Bronchial epithelial cell (primary cell): Measurements from ENCODE around the gene ZNF365. TPM values are rescaled to one million over a fixed set of nuclear protein-coding genes. Genes with fewer than 3 reads are reported as not detected.

Source experiments
- DNase-seq: peaks from one replicate; pipeline ENCODE4 v3.0.0-alpha.2; 2010; ENCODE audit warnings: low read depth
- FAIRE-seq: peaks from 2 replicates; lab custom pipeline; 2011; peaks lifted over from hg19 to GRCh38; lab: Jason Lieb, UNC
- H3K27me3 ChIP-seq: 2 replicates; pipeline ENCODE4 v1.5.1; 2011; ENCODE audit warnings: low read length; ENCODE audit not compliant: control insufficient read depth, insufficient read depth
- H3K36me3 ChIP-seq: 2 replicates; pipeline ENCODE4 v1.5.1; 2011; ENCODE audit warnings: low read length; ENCODE audit not compliant: control insufficient read depth, insufficient read depth
- H3K4me3 ChIP-seq: 2 replicates; pipeline ENCODE4 v1.5.1; 2011; ENCODE audit warnings: mild to moderate bottlenecking, low read depth, low read length, control low read depth
- CTCF ChIP-seq: IDR thresholded peaks from 2 replicates; pipeline ENCODE4 v1.5.1; 2011; ENCODE audit warnings: mild to moderate bottlenecking, moderate library complexity, low read length, control low read depth, inconsistent platforms; ENCODE audit not compliant: insufficient read depth, severe bottlenecking
- total RNA-seq: library from RNA; depleted of rRNA; stranded (reverse); fragments of >200 nt; gene quantifications from 2 replicates; pipeline ENCODE4 v1.2.1, GENCODE V29; 2014

Gene ZNF365
- total RNA-seq, result 1.3 and 7.2 TPM in 2 replicates

GRCh38 chr10:62373995-62374861, at the start of gene ZNF365:
Gene ZNF365 (plus strand): TSS chr10:62374369. CDS start chr10:62376194, 1,825 bp downstream.
- Histone ChIP-seq H3K36me3 (no peaks in the 10 kb centered on the region), H3K27me3 (no peaks in the 10 kb centered on the region), H3K4me3 (peak within 1 kb of the TSS; percentile 37)
- no peak for TF ChIP-seq CTCF
- peak; percentile 27 for DNase-seq
- FAIRE-seq, result no peak

- FAIRE-seq, result no peak
- Histone ChIP-seq H3K27me3 (no peaks in the 10 kb centered on the region), H3K4me3 (no peak overlapping the region), H3K36me3 (no peaks in the 10 kb centered on the region)
- TF ChIP-seq CTCF, result no peak
- no peak for DNase-seq
Measured at GRCh38 chr10:62326176-62326575, 48.0 kb upstream of the ZNF365 start.

- Histone ChIP-seq H3K27me3 (no peaks in the 10 kb centered on the region), H3K4me3 (no peak overlapping the region), H3K36me3 (no peaks in the 10 kb centered on the region)
- no peak for DNase-seq
- no peak for TF ChIP-seq CTCF
- FAIRE-seq, result no peak
Measured at GRCh38 chr10:62327885-62328284, 46.3 kb upstream of the ZNF365 start.

GRCh38 chr10:62330213-62330612, 44.0 kb upstream of the ZNF365 start:
- H3K27me3 ChIP-seq, result no peaks in the 10 kb centered on the region
- no peak for FAIRE-seq
- H3K36me3 ChIP-seq, result no peaks in the 10 kb centered on the region
- H3K4me3 ChIP-seq, result no peak overlapping the region
- no peak for DNase-seq
- TF ChIP-seq CTCF, result no peak

- no peak for DNase-seq
- no peaks in the 10 kb centered on the region for H3K27me3 ChIP-seq
- H3K36me3 ChIP-seq, result no peaks in the 10 kb centered on the region
- FAIRE-seq, result no peak
- no peak for TF ChIP-seq CTCF
- no peak overlapping the region for H3K4me3 ChIP-seq
Measured at GRCh38 chr10:62332406-62332805, 41.8 kb upstream of the ZNF365 start.
